Measurements from ENCODE around the gene LRRC23. TPM values are rescaled to one million over a fixed set of nuclear protein-coding genes. Genes with fewer than 3 reads are reported as not detected.

The LRRC23 gene
- total and polyA plus RNA-seq, 9 of the 15 experiments (the other 6 are each of a cell fraction or from before 2014, with no cell fraction given), result 2.2 to 7.0 (median 3.0) TPM

DNA sequence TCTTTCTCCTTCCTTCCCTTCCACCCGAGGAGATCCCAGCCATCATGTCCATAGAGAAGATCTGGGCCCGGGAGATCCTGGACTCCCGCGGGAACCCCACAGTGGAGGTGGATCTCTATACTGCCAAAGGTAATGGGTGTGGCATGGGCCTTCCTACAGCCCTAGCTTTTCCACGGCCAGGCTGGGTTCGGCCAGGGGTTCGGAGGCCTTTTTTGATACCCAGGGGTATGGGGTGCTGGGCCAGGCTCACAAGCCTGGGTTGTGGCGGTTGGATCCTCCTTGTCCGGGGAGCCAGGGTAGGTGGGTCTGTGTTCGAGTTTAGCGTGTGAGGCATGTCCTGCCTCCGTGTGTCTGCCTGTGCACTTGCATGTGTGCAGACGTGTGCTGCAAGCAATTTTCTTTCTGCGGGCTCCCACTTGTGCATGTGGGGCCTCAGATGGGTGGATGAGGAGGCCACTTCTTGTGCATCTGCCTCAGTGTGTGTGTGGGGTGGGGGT is 11.2 kb downstream of the LRRC23 start:
- intact Hi-C loops (cut with micrococcal nuclease), result no loop called here
- TF ChIP-seq IRF2 (CRISPR knock-in tag; IDR thresholded peaks at IDR 0.05), result no peak
- 0 out of 2 replicates have a peak, but pooled peaks have one; percentile 15 for TF ChIP-seq ZFX (CRISPR knock-in tag; IDR thresholded peaks at IDR 0.05)
- Histone ChIP-seq H3K36me3 (ENCODE audit: control insufficient read depth, insufficient read depth, low read length) (peaks cover 19% of the 10 kb centered on the region; the same call in 2 of the 3 replicates), H3K4me2 (ENCODE audit: insufficient read depth, low read length) (peak overlapping the region; percentile 76), H3K4me1 (replicated peaks in 1 of 2; ENCODE audit: control insufficient read depth in 2 of 2, insufficient read depth in 2 of 2, low read length in 2 of 2) (peaks cover 12 to 40% of the 10 kb centered on the region in 2 experiments; a peak in 4 of 5 replicates), H3K9me1 (ENCODE audit: control insufficient read depth, insufficient read depth, low read length) (peaks cover 6% of the 10 kb centered on the region), H4K20me1 (replicated peaks; ENCODE audit: control insufficient read depth, insufficient read depth, low read length) (no peaks in the 10 kb centered on the region), H3K4me3 (peak overlapping the region; percentile 46), H3K9me3 (replicated peaks; ENCODE audit: control insufficient read depth, insufficient read depth, low read depth, low read length) (no peaks in the 10 kb centered on the region), H3K27me3 (ENCODE audit: control insufficient read depth in 2 of 2, insufficient read depth in 2 of 2, low read length in 2 of 2) (no peaks in the 10 kb centered on the region), H3K79me2 (ENCODE audit: control insufficient read depth, insufficient read depth, low read length) (peaks cover 19% of the 10 kb centered on the region), H2AFZ (ENCODE audit: low read depth, low read length) (peak overlapping the region; percentile 44; the same call in 1 of the 2 replicates), H3K27ac (ENCODE audit: extremely low read depth, low read depth, low read length) (no peak overlapping the region), H3K9ac (ENCODE audit: insufficient read depth in 1 of 2, low read depth in 2 of 2, low read length in 2 of 2) (peak overlapping the region; percentile 34 to 87)
- FAIRE-seq (peak; percentile 74), DNase-seq (ENCODE audit: extremely low read depth in 1 of 4, low spot score in 3 of 4) (no peak), ATAC-seq (no peak)
- ChIA-PET POLR2A (interaction anchor here (0.6 kb wide), 1 partner anchor 27 kb away, joined by 3 read pairs; no protein-coding TSS in a partner anchor), CTCF (ENCODE audit: low intra/inter-chr PET ratio) (no interaction called here)
- 34% methylated on average over 11 of the region's 14 CpGs for WGBS (ENCODE audit: insufficient coverage, low coverage, missing lambda C conversion rate)
- in situ Hi-C loops (cut with MboI), result no loop called here
- no TSS peak for BruUV-seq (replicated peaks)

DNA sequence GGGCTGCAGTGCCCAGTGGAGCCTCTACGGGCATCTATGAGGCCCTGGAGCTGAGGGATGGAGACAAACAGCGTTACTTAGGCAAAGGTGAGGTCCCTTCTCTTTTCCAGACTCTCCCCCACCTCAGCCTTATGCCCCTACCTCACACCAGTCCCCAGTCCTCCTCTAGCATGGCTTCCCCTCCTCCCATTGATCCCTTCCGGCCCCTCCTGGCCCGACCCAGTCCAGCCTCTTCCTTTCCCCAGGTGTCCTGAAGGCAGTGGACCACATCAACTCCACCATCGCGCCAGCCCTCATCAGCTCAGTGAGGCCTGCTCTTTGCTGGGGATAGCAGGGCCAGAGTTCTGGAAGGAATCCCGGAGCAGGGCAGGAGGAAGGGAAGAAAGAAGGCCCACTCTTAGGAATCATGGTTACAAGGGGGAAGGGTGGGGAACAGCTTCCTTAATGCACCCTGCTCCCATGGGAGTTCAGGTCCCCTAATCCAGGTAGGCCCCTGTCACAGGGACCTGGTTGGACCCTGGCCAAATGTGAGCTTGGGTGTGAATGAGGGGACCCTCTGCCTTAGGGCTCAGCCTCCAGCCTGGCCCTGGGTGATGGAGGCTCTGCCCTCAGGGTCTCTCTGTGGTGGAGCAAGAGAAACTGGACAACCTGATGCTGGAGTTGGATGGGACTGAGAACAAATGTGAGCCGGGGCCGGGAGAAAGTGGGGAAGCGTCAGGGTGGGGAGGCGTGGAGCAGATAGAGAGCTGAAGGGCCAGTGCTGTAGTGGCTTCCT is 12.0 kb downstream of the LRRC23 start:
- Histone ChIP-seq H3K9me3 (replicated peaks; ENCODE audit: control insufficient read depth, insufficient read depth, low read depth, low read length) (no peaks in the 10 kb centered on the region), H3K27ac (ENCODE audit: extremely low read depth, low read depth, low read length) (no peak overlapping the region), H3K9ac (ENCODE audit: insufficient read depth in 1 of 2, low read depth in 2 of 2, low read length in 2 of 2) (peak overlapping the region; percentile 34 to 87; a peak in 2 of 4 replicates), H3K27me3 (ENCODE audit: control insufficient read depth in 2 of 2, insufficient read depth in 2 of 2, low read length in 2 of 2) (no peaks in the 10 kb centered on the region), H3K36me3 (ENCODE audit: control insufficient read depth, insufficient read depth, low read length) (peaks cover 19% of the 10 kb centered on the region; the same call in 2 of the 3 replicates), H4K20me1 (replicated peaks; ENCODE audit: control insufficient read depth, insufficient read depth, low read length) (no peaks in the 10 kb centered on the region), H3K4me2 (ENCODE audit: insufficient read depth, low read length) (peak overlapping the region; percentile 46; the same call in 1 of the 2 replicates), H2AFZ (ENCODE audit: low read depth, low read length) (no peak overlapping the region), H3K79me2 (ENCODE audit: control insufficient read depth, insufficient read depth, low read length) (peaks cover 19% of the 10 kb centered on the region), H3K9me1 (ENCODE audit: control insufficient read depth, insufficient read depth, low read length) (peaks cover 6% of the 10 kb centered on the region), H3K4me3 (no peak overlapping the region), H3K4me1 (replicated peaks in 1 of 2; ENCODE audit: control insufficient read depth in 2 of 2, insufficient read depth in 2 of 2, low read length in 2 of 2) (peaks cover 12 to 40% of the 10 kb centered on the region in 2 experiments; a peak in 4 of 5 replicates)
- FAIRE-seq (no peak), DNase-seq (ENCODE audit: extremely low read depth in 1 of 4, low spot score in 3 of 4) (no peak), ATAC-seq (no peak)
- no CpG with 5 or more reads among the region's 11 CpGs for WGBS (ENCODE audit: insufficient coverage, low coverage, missing lambda C conversion rate)
- in situ Hi-C loops (cut with MboI), result no loop called here
- intact Hi-C loops (cut with micrococcal nuclease), result no loop called here
- TSS peak; percentile 37 for BruUV-seq (replicated peaks)
- TF ChIP-seq ZNF586 (CRISPR knock-in tag; conservative IDR thresholded peaks at IDR 0.05), result no peak
- TF ChIP-seq ZC3H8 (IDR thresholded peaks at IDR 0.05), result no peak
- peak; percentile 29; the same call in 1 of the 2 replicates for TF ChIP-seq NFIC (IDR thresholded peaks at IDR 0.05)
- TF ChIP-seq, protein P1, sequence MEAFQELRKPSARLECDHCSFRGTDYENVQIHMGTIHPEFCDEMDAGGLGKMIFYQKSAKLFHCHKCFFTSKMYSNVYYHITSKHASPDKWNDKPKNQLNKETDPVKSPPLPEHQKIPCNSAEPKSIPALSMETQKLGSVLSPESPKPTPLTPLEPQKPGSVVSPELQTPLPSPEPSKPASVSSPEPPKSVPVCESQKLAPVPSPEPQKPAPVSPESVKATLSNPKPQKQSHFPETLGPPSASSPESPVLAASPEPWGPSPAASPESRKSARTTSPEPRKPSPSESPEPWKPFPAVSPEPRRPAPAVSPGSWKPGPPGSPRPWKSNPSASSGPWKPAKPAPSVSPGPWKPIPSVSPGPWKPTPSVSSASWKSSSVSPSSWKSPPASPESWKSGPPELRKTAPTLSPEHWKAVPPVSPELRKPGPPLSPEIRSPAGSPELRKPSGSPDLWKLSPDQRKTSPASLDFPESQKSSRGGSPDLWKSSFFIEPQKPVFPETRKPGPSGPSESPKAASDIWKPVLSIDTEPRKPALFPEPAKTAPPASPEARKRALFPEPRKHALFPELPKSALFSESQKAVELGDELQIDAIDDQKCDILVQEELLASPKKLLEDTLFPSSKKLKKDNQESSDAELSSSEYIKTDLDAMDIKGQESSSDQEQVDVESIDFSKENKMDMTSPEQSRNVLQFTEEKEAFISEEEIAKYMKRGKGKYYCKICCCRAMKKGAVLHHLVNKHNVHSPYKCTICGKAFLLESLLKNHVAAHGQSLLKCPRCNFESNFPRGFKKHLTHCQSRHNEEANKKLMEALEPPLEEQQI (IDR thresholded peaks at IDR 0.05), result no peak
- CTCF ChIA-PET (ENCODE audit: low intra/inter-chr PET ratio), result no interaction called here
- POLR2A ChIA-PET, result interaction anchor here (0.5 to 0.6 kb wide), 3 partner anchors 26 to 30 kb away, joined by 3 read pairs; no protein-coding TSS in a partner anchor
